K562 (cell line): ENCODE measurements around the gene DDX39A. TPM values are rescaled to one million over a fixed set of nuclear protein-coding genes. Genes with fewer than 3 reads are reported as not detected.
A peak's percentile ranks its signal among the peaks of the same experiment; 100 is the strongest.

Experiments
- ARID1B ChIP-seq: fragments of 450-650 bp; IDR thresholded peaks from 2 replicates; pipeline ENCODE4 v1.6.1; 2016; ENCODE audit warnings: antibody characterized with exemption, mild to moderate bottlenecking, inconsistent platforms
- ARID2 ChIP-seq: fragments of 450-650 bp; IDR thresholded peaks from 2 replicates; pipeline ENCODE4 v1.6.1; 2017; ENCODE audit warnings: antibody characterized with exemption, mild to moderate bottlenecking
- CAMTA2 ChIP-seq: fragments of 250-450 bp; sonication (Bioruptor Pico); conservative IDR thresholded peaks from 2 replicates; pipeline ENCODE4 v1.5.1; 2022
- FOS ChIP-seq: IDR thresholded peaks from 3 replicates; pipeline ENCODE4 v1.6.1; 2011; ENCODE audit not compliant: insufficient read length; ENCODE audit errors: extremely low read depth
- HLTF ChIP-seq: fragments of 450-650 bp; IDR thresholded peaks from 2 replicates; pipeline ENCODE4 v1.6.1; 2016
- IRF1 ChIP-seq: sonication (generic); formaldehyde crosslinking; IDR thresholded peaks from 2 replicates; pipeline ENCODE4 v1.8.0; 2022; ENCODE audit warnings: missing genetic modification reagents, mild to moderate bottlenecking, borderline replicate concordance
- MAFG ChIP-seq: fragments of 450-650 bp; conservative IDR thresholded peaks from 2 replicates; pipeline ENCODE4 v1.6.1; 2016; ENCODE audit warnings: missing genetic modification characterization, missing compliant biosample characterization
- MCM3 ChIP-seq: fragments of 450-650 bp; IDR thresholded peaks from 2 replicates; pipeline ENCODE4 v1.6.1; 2016
- MLLT1 ChIP-seq, 2 experiments: fragments of 450-650 bp; IDR thresholded peaks; 2 replicates each; pipeline ENCODE4 v1.6.1; 2016
- MYC ChIP-seq, 2 experiments: fragments of 250-450 bp in 1 of 2; sonication (Bioruptor Pico) in 1 of 2; IDR thresholded peaks; 2 replicates each; pipeline versions ENCODE4 v1.5.1 to v1.6.1; 2012 to 2021; ENCODE audit warnings: low read depth in 2 of 2, borderline replicate concordance in 1 of 2, improper control_type of control experiment in 1 of 2, low read length in 1 of 2, mild to moderate bottlenecking in 1 of 2, moderate library complexity in 1 of 2
- NCOA1 ChIP-seq: fragments of 450-650 bp; IDR thresholded peaks from 2 replicates; pipeline ENCODE4 v1.6.1; 2016; ENCODE audit warnings: low read depth
- PPARD ChIP-seq: fragments of 250-450 bp; sonication (Bioruptor Pico); IDR thresholded peaks from 2 replicates; pipeline ENCODE4 v1.8.0; 2022; ENCODE audit warnings: inconsistent platforms, mild to moderate bottlenecking, moderate library complexity
- PTRF ChIP-seq: fragments of 450-650 bp; IDR thresholded peaks from 2 replicates; pipeline ENCODE4 v1.6.1; 2016; ENCODE audit warnings: mild to moderate bottlenecking, missing genetic modification characterization, missing compliant biosample characterization
- SREBF1 ChIP-seq: fragments of 150-350 bp; IDR thresholded peaks from 2 replicates; pipeline ENCODE4 v1.6.1; 2014; ENCODE audit warnings: antibody characterized with exemption, low read depth, low read length, borderline replicate concordance
- ZBTB17 ChIP-seq: fragments of 450-650 bp; formaldehyde crosslinking; IDR thresholded peaks from 2 replicates; pipeline ENCODE4 v1.4.0; 2020; ENCODE audit warnings: mild to moderate bottlenecking
- ZHX1 ChIP-seq: fragments of 150-350 bp; conservative IDR thresholded peaks from 2 replicates; pipeline ENCODE4 v1.6.1; 2014; ENCODE audit warnings: low read length
- ZNF274 ChIP-seq: IDR thresholded peaks from 2 replicates; pipeline ENCODE4 v1.6.1; 2011; ENCODE audit warnings: low read depth, mild to moderate bottlenecking, low read length, moderate library complexity, borderline replicate concordance
- ZNF449 ChIP-seq: fragments of 250-450 bp; sonication (Bioruptor Pico); IDR thresholded peaks from 2 replicates; pipeline ENCODE4 v1.8.0; 2022; ENCODE audit warnings: moderate library complexity, mild to moderate bottlenecking, inconsistent platforms
- ZNF740 ChIP-seq, 3 experiments: fragments of 200-800 bp in 1 of 3; sonication (Bioruptor generic) in 1 of 3; sonication (generic) in 1 of 3; formaldehyde crosslinking in 1 of 3; IDR thresholded peaks; 2 replicates each; pipeline versions ENCODE4 v1.6.1 to v1.8.0; 2016 to 2022; ENCODE audit warnings: mild to moderate bottlenecking in 2 of 3, missing compliant biosample characterization in 2 of 3, missing genetic modification characterization in 2 of 3, missing genetic modification reagents in 1 of 3
- polyA plus RNA-seq, 8 experiments: library from polyadenylated mRNA; depleted of rRNA in 4 of 8; stranded (reverse) in 5 of 8; unstranded in 3 of 8; fragments of >200 nt; fragmentation: Nextera tagmentation in 2 of 8; fragmentation: Illumina TruSeq in 1 of 8; extraction: Ambion mirVana in 2 of 8; extraction: Trizol in 1 of 8; gene quantifications; 2 replicates each; pipeline versions ENCODE4 v1.2.1 to v1.2.3, GENCODE V29; 2011 to 2014; ENCODE audit warnings: inconsistent platforms in 1 of 8, missing spikeins in 1 of 8
- total RNA-seq, 7 experiments: library from RNA; depleted of rRNA in 6 of 7; stranded (reverse); fragments of >200 nt in 6 of 7; fragmentation: Illumina TruSeq in 2 of 7; extraction: Trizol in 2 of 7; gene quantifications; 2 replicates each; pipeline versions ENCODE4 v1.2.1 to v1.2.3, GENCODE V29; 2011 to 2021; ENCODE audit warnings: low replicate concordance in 1 of 7

The DDX39A gene
- total and polyA plus RNA-seq, 9 of the 15 experiments (the other 6 are each of a cell fraction or from before 2014, with no cell fraction given): 90.3 to 250 (median 188) TPM

GRCh38 chr19:14425696-14426138 is 6.6 kb upstream of the DDX39A start (continued):
- TF ChIP-seq HLTF (no peak), MAFG (tag) (no peak), SREBF1 (no peak), NCOA1 (no peak), MCM3 (no peak), ZNF274 (no peak), CAMTA2 (no peak), ARID2 (no peak), FOS (no peak), PTRF (tag) (no peak), ARID1B (peak; percentile 80), ZBTB17 (CRISPR knock-in tag) (no peak), MLLT1 (IDR thresholded peaks at IDR 0.05) (no peak), MYC (IDR thresholded peaks at IDR 0.05; ENCODE audit: low read depth, low read length) (0 out of 2 replicates have a peak, but pooled peaks have one; percentile 42), MYC (CRISPR knock-in tag; IDR thresholded peaks at IDR 0.05; ENCODE audit: borderline replicate concordance, low read depth) (no peak), ZHX1 (no peak), IRF1 (CRISPR knock-in tag) (no peak), PPARD (CRISPR knock-in tag) (no peak), ZNF449 (no peak), ZNF740 (CRISPR knock-in tag; IDR thresholded peaks at IDR 0.05) (no peak), ZNF740 (tag; IDR thresholded peaks at IDR 0.05) (no peak)
